ENCODE measurements around the gene IFITM10.

The IFITM10 gene

GRCh38 chr11:1741741-1742140 lies 8.7 kb downstream of the IFITM10 start:
- TF ChIP-seq ESRRG (CRISPR knock-in tag; IDR thresholded peaks at IDR 0.05) = no peak
- no peak for TF ChIP-seq CSDC2 (CRISPR knock-in tag; IDR thresholded peaks at IDR 0.05)
- no peak for TF ChIP-seq ARNTL (CRISPR knock-in tag; IDR thresholded peaks at IDR 0.05; ENCODE audit: borderline replicate concordance, low read depth)
- TF ChIP-seq RARB (CRISPR knock-in tag; IDR thresholded peaks at IDR 0.05) = no peak
- no peak for TF ChIP-seq ZNF565 (CRISPR knock-in tag; conservative IDR thresholded peaks at IDR 0.05; ENCODE audit: low read depth)
- TF ChIP-seq SNAI2 (CRISPR knock-in tag; IDR thresholded peaks at IDR 0.05) = no peak
- TF ChIP-seq TCF4 (CRISPR knock-in tag; IDR thresholded peaks at IDR 0.05; ENCODE audit: borderline replicate concordance) = no peak
- TF ChIP-seq ZFP30 (CRISPR knock-in tag; IDR thresholded peaks at IDR 0.05) = no peak
- TF ChIP-seq BACH2 (CRISPR knock-in tag; IDR thresholded peaks at IDR 0.05; ENCODE audit: borderline replicate concordance) = no peak
- no peak for TF ChIP-seq CSRNP3 (CRISPR knock-in tag; IDR thresholded peaks at IDR 0.05)
- no peak for TF ChIP-seq GLIS3 (CRISPR knock-in tag; IDR thresholded peaks at IDR 0.05)
- no peak for TF ChIP-seq TOX (CRISPR knock-in tag; IDR thresholded peaks at IDR 0.05; ENCODE audit: borderline replicate concordance)
- TF ChIP-seq CREB5 (CRISPR knock-in tag; IDR thresholded peaks at IDR 0.05; ENCODE audit: low read depth) = no peak
- no peak for ATAC-seq

GRCh38 chr11:1740786-1741530 lies 9.4 kb downstream of the IFITM10 start:
- no peak for ATAC-seq
- TF ChIP-seq ARNTL (CRISPR knock-in tag; IDR thresholded peaks at IDR 0.05; ENCODE audit: borderline replicate concordance, low read depth) (no peak), ZNF8 (CRISPR knock-in tag; IDR thresholded peaks at IDR 0.05) (no peak), ZFP3 (CRISPR knock-in tag; IDR thresholded peaks at IDR 0.05) (no peak), PATZ1 (CRISPR knock-in tag; IDR thresholded peaks at IDR 0.05; ENCODE audit: borderline replicate concordance) (no peak), ZNF565 (CRISPR knock-in tag; conservative IDR thresholded peaks at IDR 0.05; ENCODE audit: low read depth) (no peak), CREB5 (CRISPR knock-in tag; IDR thresholded peaks at IDR 0.05; ENCODE audit: low read depth) (no peak), OSR1 (CRISPR knock-in tag; IDR thresholded peaks at IDR 0.05) (no peak), TSHZ2 (CRISPR knock-in tag; IDR thresholded peaks at IDR 0.05) (no peak), BACH2 (CRISPR knock-in tag; IDR thresholded peaks at IDR 0.05; ENCODE audit: borderline replicate concordance) (no peak), ZFP30 (CRISPR knock-in tag; IDR thresholded peaks at IDR 0.05) (no peak), PPARA (CRISPR knock-in tag; IDR thresholded peaks at IDR 0.05; ENCODE audit: borderline replicate concordance) (no peak), RARB (CRISPR knock-in tag; IDR thresholded peaks at IDR 0.05) (no peak)

GRCh38 chr11:1739576-1739975 lies 10.8 kb downstream of the IFITM10 start:
- no peak for TF ChIP-seq RARB (CRISPR knock-in tag; IDR thresholded peaks at IDR 0.05)
- no peak for TF ChIP-seq CSDC2 (CRISPR knock-in tag; IDR thresholded peaks at IDR 0.05)
- no peak for TF ChIP-seq PATZ1 (CRISPR knock-in tag; IDR thresholded peaks at IDR 0.05; ENCODE audit: borderline replicate concordance)
- no peak for ATAC-seq
